GM12878 (cell line): ENCODE measurements around the gene CD82. TPM values are rescaled to one million over a fixed set of nuclear protein-coding genes. Genes with fewer than 3 reads are reported as not detected.
"Not testable (repeated sequence)": the region's sequence is repeated elsewhere in the genome, so short reads cannot be mapped to it uniquely, and the experiment has no call there.

ENCODE experiments used
- ATAC-seq: fragments of 200-7000 bp; cut with Tn5 transposase; 3 replicates; pipeline ENCODE4 v1.9.1; 2020; ENCODE audit warnings: mild to moderate bottlenecking, moderate library complexity
- BruUV-seq: library from RNA; stranded (reverse); fragments of 400-500 nt; replicated peaks from 2 replicates; lab custom pipeline; 2021; lab: Mats Ljungman, UMichigan
- CTCF ChIA-PET: fragments of 300-600 bp; sonication (Branson Sonifier 250); formaldehyde crosslinking; extraction: SDS; loops from one replicate; lab custom pipeline; 2021; ENCODE audit warnings: inconsistent platforms; lab: Yijun Ruan, JAX
- POLR2A ChIA-PET: fragments of 350-600 bp; formaldehyde crosslinking; extraction: SDS; loops from one replicate; lab custom pipeline; 2021; ENCODE audit warnings: inconsistent platforms; lab: Charles Lee
- RAD21 ChIA-PET: fragments of 300-600 bp; sonication (Branson Sonifier 250); formaldehyde crosslinking; loops from one replicate; lab custom pipeline; 2023; ENCODE audit warnings: antibody characterized with exemption; ENCODE audit not compliant: unreplicated experiment; lab: Charles Lee
- SMC1A ChIA-PET: fragments of 300-600 bp; sonication (Branson Sonifier 250); formaldehyde crosslinking; loops from one replicate; lab custom pipeline; 2023; ENCODE audit not compliant: unreplicated experiment, uncharacterized antibody; lab: Charles Lee
- DNase-seq: peaks from one replicate; pipeline ENCODE4 v3.0.0-alpha.2; 2011; ENCODE audit warnings: low read depth, low spot score
- FAIRE-seq: peaks from 3 replicates; lab custom pipeline; 2011; peaks lifted over from hg19 to GRCh38; lab: Jason Lieb, UNC
- H2AFZ ChIP-seq: 2 replicates; pipeline ENCODE4 v1.6.0; 2011; ENCODE audit warnings: low read depth, low read length, control low read depth; ENCODE audit not compliant: control insufficient read depth
- H3K27ac ChIP-seq: 2 replicates; pipeline ENCODE4 v1.5.1; 2011; ENCODE audit warnings: control low read depth; ENCODE audit not compliant: control insufficient read depth, insufficient read depth
- H3K27me3 ChIP-seq, 2 experiments: replicated peaks in 1 of 2; 2 replicates each; pipeline versions ENCODE4 v1.6.0 to v1.6.1; 2011; ENCODE audit warnings: low read length in 1 of 2; ENCODE audit not compliant: control insufficient read depth in 2 of 2, insufficient read depth in 2 of 2
- H3K36me3 ChIP-seq, 2 experiments: 2 replicates each; pipeline ENCODE4 v1.5.1; 2011; ENCODE audit warnings: low read length in 1 of 2; ENCODE audit not compliant: control insufficient read depth in 2 of 2, insufficient read depth in 2 of 2
- H3K4me1 ChIP-seq: 2 replicates; pipeline ENCODE4 v1.6.1; 2011; ENCODE audit warnings: mild to moderate bottlenecking, low read length, moderate library complexity, mixed read lengths; ENCODE audit not compliant: control insufficient read depth, insufficient read depth
- H3K4me2 ChIP-seq: 2 replicates; pipeline ENCODE4 v1.6.0; 2011; ENCODE audit warnings: control low read depth; ENCODE audit not compliant: control insufficient read depth, insufficient read depth
- H3K4me3 ChIP-seq: fragments of 200-600 bp; sonication (generic); 2 replicates; pipeline ENCODE4 v1.5.1; 2016
- H3K79me2 ChIP-seq: 2 replicates; pipeline ENCODE4 v1.6.0; 2011; ENCODE audit warnings: low read length; ENCODE audit not compliant: control insufficient read depth, insufficient read depth
- H3K9ac ChIP-seq: 2 replicates; pipeline ENCODE4 v1.8.0; 2011; ENCODE audit warnings: low read length, control low read depth, mixed read lengths; ENCODE audit not compliant: control insufficient read depth, insufficient read depth
- H3K9me3 ChIP-seq: replicated peaks from 3 replicates; pipeline ENCODE4 v1.5.1; 2011; ENCODE audit warnings: mild to moderate bottlenecking, low read length; ENCODE audit not compliant: control insufficient read depth, insufficient read depth
- H4K20me1 ChIP-seq: 2 replicates; pipeline ENCODE4 v1.6.0; 2011; ENCODE audit not compliant: control insufficient read depth, insufficient read depth
- ATF3 ChIP-seq: IDR thresholded peaks from 2 replicates; pipeline ENCODE4 v1.6.1; 2011; ENCODE audit warnings: low read depth, mild to moderate bottlenecking, low read length, moderate library complexity, borderline replicate concordance; ENCODE audit errors: extremely low read depth
- CBFB ChIP-seq: IDR thresholded peaks from 2 replicates; pipeline ENCODE4 v1.6.1; 2016; ENCODE audit warnings: antibody characterized with exemption, low read depth
- LARP7 ChIP-seq: fragments of 450-650 bp; IDR thresholded peaks from 2 replicates; pipeline ENCODE4 v1.6.1; 2017; ENCODE audit warnings: mild to moderate bottlenecking
- MTA2 ChIP-seq: fragments of 450-650 bp; IDR thresholded peaks from 2 replicates; pipeline ENCODE4 v1.6.1; 2016; ENCODE audit warnings: low read depth, mild to moderate bottlenecking, moderate library complexity
- WGBS: methylation state at CpG from one replicate; pipeline ENCODE4 v1.1.6; 2016; ENCODE audit warnings: low lambda C conversion rate; ENCODE audit not compliant: insufficient replicate concordance, insufficient coverage; ENCODE audit errors: missing lambda C conversion rate; 5-methylcytosine and 5-hydroxymethylcytosine counted together
- in situ Hi-C: fragments of 300-500 bp; cut with MboI; formaldehyde crosslinking; loops from 9 replicates; pipeline ENCODE4 v1.14.3; 2018; ENCODE audit warnings: mixed read lengths
- intact Hi-C: fragments of 100-400 bp; cut with micrococcal nuclease; formaldehyde crosslinking; loops from one replicate; pipeline ENCODE4 v1.14.2; 2022; ENCODE audit not compliant: unreplicated experiment
- polyA plus RNA-seq, 11 experiments: library from polyadenylated mRNA; depleted of rRNA in 4 of 11; unstranded in 6 of 11; stranded (reverse) in 5 of 11; fragments of >200 nt; fragmentation: Nextera tagmentation in 4 of 11; fragmentation: Illumina TruSeq in 1 of 11; extraction: Ambion mirVana in 4 of 11; extraction: Trizol in 1 of 11; gene quantifications; 1 replicate in 1 of 11; 2 replicates in 10 of 11; pipeline versions ENCODE4 v1.2.1 to v1.2.3, GENCODE V29; 2011 to 2016; ENCODE audit warnings: inconsistent platforms in 2 of 11, missing spikeins in 2 of 11, low read depth in 1 of 11
- total RNA-seq, 4 experiments: library from RNA; depleted of rRNA in 3 of 4; stranded (reverse); fragments of >200 nt in 3 of 4; fragmentation: Illumina TruSeq in 1 of 4; extraction: Trizol in 1 of 4; gene quantifications; 2 replicates each; pipeline versions ENCODE4 v1.2.1 to v1.2.3, GENCODE V29; 2013 to 2021

CD82 gene
- total and polyA plus RNA-seq, 10 of the 15 experiments (the other 5 are each of a cell fraction or from before 2014, with no cell fraction given), result 5.2 to 180 (median 84.7) TPM

- H2AFZ ChIP-seq, result no peak overlapping the region
- SMC1A ChIA-PET, result no interaction called here
- H3K4me2 ChIP-seq, result no peak overlapping the region
- no peaks in the 10 kb centered on the region for H3K4me1 ChIP-seq
- no peak for FAIRE-seq
- WGBS, result 12% methylated on average over 4 of the region's 4 CpGs
- H3K79me2 ChIP-seq, result no peaks in the 10 kb centered on the region
- BruUV-seq, result no TSS peak
- POLR2A ChIA-PET, result no interaction called here
- RAD21 ChIA-PET, result no interaction called here
- in situ Hi-C loops, result no loop called here
- ATAC-seq, result no peak
- H3K4me3 ChIP-seq, result no peak overlapping the region
- TF ChIP-seq CBFB, result no peak
- TF ChIP-seq ATF3, result no peak
- TF ChIP-seq LARP7, result no peak
- no peak for TF ChIP-seq MTA2
- no peaks in the 10 kb centered on the region for H4K20me1 ChIP-seq
- H3K36me3 ChIP-seq, result no peaks in the 10 kb centered on the region
- H3K9ac ChIP-seq, result no peak overlapping the region
- H3K27me3 ChIP-seq, result no peaks in the 10 kb centered on the region
- CTCF ChIA-PET, result no interaction called here
- H3K27ac ChIP-seq, result no peak overlapping the region
- no peaks in the 10 kb centered on the region for H3K9me3 ChIP-seq
- intact Hi-C loops, result loop anchor here (10.0 kb wide), 1 partner anchor 255 kb away; no protein-coding TSS in a partner anchor
- DNase-seq, result no peak
Observed at GRCh38 chr11:44659641-44660040, 94.2 kb downstream of the CD82 start.

GRCh38 chr11:44660535-44660934 lies 95.1 kb downstream of the CD82 start:
- H3K4me2 ChIP-seq, H3K9ac ChIP-seq, H3K4me3 ChIP-seq, SMC1A ChIA-PET, BruUV-seq, H3K36me3 ChIP-seq, H3K27ac ChIP-seq, CTCF ChIA-PET, FAIRE-seq, H3K79me2 ChIP-seq, H3K27me3 ChIP-seq, H3K9me3 ChIP-seq, POLR2A ChIA-PET, H3K4me1 ChIP-seq, intact Hi-C loops, H2AFZ ChIP-seq, H4K20me1 ChIP-seq, RAD21 ChIA-PET, DNase-seq, ATAC-seq, in situ Hi-C loops: not testable (repeated sequence)
- WGBS, result 63% methylated on average over 3 of the region's 3 CpGs
